NCI-H2107 (cell line): ENCODE data around the gene MRPS18B.
"Not testable (repeated sequence)": the region's sequence is repeated elsewhere in the genome, so short reads cannot be mapped to it uniquely, and the experiment has no call there.

Source experiments
- DNase-seq: peaks from one replicate; lab custom pipeline; 2025; lab: John Stamatoyannopoulos, UW

MRPS18B gene

DNA sequence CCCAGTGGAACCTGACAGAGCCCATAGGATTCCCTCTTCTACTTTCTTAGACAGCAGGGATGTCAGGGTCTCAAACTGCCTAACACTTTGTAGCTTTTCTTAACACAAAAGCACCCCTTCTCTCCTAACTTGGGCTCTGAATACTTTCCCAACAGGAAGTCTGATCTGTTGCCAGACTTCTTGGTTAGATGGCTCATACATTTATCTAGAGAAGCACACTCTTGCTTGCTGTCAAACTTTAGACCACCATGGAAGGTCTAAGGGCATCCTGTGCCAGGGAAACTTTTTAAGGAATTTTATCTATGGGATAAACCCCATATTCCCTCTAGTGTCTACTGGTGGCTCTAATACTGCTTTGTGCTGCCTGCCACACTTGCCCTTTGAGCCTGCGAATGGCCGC lies 26.0 kb downstream of the MRPS18B start:
- no peak for DNase-seq

DNA sequence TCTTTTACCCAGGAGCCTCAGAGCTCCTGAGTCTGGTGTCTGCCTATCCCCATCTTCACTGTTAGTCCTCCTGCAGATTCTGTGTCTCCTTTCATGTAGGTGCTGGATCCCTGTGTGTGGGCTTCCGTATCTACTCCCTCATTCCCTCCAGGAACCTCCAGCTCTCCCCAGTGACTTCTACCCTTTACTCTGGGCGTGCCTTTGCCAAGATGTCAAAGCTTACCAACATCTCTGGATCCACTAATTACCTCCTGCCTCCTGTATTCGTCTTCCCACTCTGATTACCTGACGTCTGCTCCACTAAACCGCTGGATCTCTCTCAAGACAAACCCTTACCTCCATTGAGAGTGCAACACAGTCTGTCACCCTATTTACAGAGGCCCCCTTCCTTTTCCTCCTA lies 27.1 kb downstream of the MRPS18B start:
- no peak for DNase-seq

DNA sequence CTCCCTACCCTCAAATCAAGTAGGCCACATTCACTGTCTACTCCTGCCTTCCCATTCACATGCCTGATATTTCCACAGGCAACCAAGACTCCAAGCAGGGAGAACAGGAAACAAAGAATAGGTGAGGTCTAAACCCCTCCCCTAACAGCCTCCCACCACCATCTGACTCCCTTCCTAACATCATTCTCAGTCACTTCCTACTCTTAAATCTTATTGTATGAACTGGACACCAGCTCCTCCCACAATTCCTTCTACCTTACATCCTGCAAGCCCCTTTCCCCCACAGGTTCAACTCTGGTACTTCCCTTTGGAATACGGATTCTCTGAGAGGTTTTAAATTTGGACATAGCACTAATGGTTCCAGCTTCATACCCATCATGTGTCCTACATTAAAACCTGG lies 28.3 kb downstream of the MRPS18B start:
- DNase-seq: no peak

DNA sequence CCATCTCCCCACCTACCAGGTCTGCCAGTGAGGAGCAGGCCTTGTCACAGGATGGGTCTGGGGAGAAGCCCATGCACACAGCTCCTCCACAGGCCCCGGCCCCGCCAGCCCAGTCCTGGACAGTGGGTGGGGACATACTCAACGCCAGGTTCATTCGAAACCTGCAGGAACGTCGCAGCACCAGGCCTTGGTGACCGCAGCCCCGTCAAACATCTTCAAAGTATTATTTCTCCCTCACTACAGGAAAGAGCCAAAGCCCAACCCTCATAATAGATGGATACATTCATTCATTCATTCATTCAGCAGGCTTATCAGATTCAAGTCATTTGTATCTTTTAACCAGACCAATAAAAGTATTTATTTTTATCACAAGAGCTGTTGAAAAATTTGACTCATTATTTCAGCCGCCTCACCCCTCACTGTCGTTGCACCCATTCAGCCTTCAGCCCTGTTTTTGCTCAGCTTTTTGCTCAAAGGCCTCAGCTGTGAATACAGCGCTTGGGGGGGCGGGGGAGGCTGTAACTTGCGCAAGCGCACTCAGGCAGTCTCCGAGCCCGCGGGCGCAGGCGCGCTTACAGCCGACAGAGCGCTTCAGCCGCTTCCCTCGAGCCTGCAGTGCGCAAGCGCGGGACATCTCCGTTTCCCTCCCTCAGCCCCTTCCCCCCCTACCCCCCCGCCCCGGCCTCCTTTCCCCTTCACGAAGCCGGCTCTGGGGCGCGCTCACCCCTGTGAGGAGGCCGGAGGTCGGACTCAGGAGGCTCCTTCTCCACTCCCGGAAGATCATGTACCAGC lies 29.0 kb downstream of the MRPS18B start, which contains the start of gene C6orf136:
C6orf136 (plus strand) TSS at position 684 of the 792 bp plus-strand sequence; CDS start at position 783, 99 bp downstream.
- DNase-seq: peak; percentile 45

DNA sequence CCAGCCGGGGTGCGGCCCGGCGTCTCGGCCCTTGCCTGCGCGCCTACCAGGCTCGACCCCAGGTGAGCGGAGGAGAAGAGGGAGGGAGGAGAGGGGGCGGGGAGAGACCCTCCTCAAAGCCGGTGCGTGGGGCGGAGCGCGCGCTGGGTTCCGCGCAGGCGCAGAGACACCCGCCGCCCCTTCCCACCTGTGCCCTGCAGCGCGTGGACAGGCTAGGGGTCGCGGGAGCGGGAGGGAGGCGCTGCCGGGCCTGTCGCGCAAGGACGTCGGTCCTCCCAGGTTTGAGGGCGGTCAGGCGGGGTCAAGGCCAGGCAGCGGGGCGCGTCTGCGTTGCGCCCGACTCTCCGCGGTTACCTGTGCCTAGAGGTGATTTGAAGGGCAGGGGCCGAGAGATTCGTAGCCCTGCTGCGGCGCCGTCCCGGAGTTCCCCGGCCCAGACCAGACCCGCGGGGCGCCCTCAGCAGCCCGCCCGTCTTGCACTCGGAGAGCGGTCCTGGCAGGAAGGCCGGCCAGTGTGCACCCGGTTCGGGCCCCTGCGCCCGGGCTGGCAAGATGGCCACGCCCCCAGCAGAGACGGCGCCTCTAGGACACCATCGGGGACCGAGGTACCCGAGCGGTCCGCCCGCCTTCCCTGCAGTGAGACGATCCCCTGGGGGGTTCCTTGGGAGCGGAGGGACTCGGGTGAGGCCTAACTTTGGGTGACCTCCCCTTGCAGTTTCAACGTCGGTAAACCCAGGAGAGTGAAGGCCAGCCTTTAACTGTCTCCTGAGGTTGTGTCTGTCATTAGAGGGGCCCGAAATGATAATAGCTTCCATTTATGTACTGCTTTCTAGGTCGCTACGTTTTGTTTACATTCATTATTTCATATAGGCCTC lies 29.8 kb downstream of the MRPS18B start:
- peak; percentile 33 for DNase-seq

DNA sequence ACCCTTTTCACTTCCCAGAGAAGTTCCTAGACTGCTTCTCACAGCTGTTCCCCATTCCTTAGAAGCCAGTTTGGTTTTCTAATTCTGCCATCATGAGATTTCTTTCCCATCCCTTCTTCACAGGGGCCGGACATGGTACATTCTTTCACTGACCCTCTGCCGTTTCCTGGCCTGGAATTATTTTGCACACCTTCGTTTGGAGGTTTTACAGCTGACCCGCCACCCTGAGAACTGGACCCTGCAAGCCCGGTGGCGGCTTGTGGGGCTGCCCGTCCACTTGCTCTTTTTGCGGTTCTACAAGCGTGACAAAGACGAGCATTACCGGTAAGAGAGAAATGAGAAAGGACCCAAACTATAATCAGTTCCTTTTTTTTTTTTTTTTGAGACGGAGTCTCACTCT lies 33.5 kb downstream of the MRPS18B start:
- no peak for DNase-seq

DNA sequence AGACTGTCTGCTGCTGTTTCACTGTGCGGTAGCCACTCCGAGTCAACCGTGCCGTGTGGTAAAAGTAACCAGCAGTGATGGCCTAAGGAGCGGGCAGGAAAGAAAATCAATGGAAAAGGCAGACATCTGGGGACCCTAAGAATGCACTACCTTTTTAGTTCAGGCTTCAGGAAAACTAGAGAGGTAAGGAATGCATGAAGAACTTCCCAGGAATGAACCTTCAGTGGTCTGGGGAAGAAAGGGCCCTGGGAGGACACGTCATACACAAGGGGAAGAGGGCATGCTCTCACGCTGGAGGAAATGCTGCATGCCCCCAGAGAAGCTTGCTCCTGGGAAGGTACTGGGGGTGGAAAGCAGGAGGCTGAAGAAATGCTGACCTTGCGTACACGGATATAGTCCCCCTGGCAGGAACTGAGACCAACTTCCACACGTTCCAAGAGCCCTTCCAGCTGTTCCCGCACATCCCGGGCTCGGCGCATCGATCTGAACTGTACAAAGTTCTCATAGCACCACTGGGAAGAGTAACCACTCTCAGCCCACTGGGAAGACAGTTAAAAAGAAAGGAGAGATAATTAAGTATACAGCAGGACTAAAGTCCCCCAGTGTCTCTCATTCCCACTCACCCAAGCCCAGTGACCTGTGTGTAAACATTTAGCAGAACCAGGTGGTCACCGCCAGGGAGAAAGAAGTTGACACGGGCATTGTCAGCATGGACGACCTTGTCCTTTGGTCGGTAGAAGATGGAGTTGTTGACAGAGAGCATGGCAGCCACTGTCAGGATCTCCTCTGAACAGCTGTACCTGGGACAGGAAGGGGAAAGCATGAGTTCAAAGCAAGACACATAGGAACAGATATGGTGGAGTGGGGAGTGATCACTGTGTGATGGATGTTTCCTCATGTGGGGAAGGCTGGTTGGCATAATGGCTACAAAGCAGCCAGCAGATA lies 37.4 kb downstream of the MRPS18B start:
- DNase-seq: no peak

DNA sequence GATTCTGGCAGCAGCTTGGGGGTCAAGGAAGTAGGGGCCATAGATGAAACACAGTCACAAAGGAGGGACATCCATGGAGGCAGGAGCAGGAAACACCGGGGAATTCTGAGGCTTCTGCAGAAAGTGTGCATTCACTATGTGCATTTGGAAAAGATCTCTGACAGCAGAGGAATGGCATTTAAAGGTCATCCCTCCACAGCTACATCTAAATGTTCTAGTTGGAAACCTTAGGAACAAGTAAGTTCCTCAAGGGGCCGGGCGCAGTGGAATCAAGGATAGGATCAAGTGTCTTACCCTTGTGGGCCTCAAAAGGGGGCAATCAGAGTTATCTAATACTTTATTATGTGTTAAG lies 38.1 kb downstream of the MRPS18B start:
- DNase-seq: no peak

DNA sequence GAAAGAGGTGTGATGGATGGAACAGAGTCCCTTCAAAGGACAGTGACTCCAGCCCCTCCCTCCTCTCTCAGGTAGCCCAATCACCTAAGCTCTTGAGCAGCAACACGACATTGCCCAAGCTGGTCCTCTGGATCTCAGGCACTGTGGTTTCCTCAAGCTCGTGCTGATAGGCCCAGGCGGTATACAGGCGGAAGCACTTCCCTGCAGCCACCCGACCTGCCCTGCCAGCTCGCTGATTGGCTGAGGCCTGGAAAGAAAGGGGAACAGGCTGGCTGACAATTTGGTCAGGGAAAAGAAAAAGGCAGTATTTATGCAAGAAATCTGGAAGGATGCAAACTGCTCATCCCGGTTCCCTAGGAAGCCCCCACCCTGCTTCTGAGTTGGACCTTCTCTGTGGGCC lies 38.9 kb downstream of the MRPS18B start:
- no peak for DNase-seq

DNA sequence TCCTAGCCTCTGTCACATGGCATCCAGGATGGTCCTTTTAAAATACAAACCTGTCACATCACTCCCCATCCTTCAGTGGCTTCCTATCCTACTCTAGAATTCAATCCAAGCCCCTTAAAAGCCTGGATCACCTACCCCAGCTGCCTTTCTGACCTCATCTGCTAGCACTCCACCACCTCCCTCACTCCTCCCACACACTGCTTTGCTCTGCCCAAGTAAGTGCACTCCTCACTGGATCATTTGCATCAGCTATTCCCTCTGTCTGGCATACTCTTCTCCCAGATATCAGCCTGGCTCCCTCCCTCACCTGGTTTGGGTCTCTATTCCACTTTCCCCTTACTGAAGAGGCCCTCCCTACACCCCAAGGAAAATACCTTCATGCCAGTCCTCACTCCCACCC lies 39.8 kb downstream of the MRPS18B start:
- no peak for DNase-seq

DNA sequence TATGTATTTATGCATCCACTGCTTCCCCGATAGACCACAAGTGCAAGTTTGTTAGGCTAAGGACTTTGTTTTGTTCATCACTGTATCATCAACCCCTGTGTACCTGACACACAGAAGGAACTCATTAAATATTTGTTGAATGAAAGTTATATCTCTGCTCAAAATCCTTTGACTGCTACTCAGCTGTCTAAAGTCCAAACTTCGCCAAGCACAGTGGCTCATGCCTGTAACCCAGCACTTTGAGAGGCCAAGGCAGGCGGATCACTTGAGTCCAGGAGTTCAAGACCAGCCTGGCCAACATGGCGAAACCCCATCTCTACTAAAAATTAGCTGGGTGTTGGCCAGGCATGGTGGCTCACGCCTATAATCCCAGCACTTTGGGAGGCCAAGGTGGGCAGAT lies 40.3 kb downstream of the MRPS18B start:
- DNase-seq: not testable (repeated sequence)

DNA sequence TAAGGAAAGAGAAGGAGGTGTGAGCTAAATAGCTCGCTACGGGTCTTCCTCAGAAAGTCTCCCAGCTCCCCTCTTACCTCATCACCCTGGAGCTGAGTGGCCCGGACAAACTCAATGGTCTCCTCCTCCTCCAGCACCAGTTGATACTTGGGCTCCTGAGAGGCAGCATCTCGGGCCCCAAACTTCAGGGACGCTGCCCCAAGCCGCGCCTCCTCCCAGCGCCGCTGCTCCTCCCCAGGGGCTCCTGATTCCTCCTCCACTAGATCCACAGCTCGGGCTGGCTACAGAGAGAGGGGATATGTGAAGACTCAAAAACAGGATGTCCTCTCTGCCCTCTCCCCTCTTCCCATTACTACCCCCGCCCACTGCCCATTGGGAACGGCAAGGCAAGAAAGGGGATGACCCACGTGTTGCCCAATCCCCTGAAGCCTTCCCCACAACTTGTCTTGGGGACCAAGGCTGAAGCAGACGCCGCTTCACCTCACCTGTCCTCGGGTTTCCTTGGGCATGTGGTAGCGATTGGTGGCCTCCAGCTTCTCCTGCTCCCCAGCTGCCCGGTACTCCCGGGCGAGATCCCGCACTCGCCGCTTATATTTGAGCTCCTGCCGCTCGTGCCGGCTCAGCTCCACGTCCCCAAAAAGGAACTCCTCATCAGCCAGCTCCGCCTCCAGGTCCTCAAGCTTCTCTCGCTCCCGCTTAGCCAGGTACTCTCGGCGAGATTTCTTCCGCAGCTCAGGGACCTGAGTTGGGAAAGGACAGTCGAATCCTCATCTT lies 47.5 kb downstream of the MRPS18B start:
- no peak for DNase-seq

DNA sequence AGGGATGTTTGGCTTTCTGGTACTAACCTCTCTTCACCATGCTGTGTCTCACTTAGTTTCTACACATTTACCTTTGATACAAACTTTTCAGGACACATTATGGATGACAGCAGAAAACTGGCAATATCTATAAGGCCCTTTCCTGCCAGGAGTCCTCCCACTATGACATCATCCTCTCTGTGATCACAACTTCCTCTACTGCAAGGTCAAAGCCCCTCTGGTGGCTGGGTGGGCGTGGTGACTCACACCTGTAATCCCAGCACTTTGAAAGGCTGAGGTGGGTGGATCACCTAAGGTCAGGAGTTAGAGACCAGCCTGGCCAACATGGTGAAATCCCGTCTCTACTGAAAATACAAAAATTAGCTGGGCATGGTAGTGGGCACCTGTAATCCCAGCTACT lies 48.7 kb downstream of the MRPS18B start:
- not testable (repeated sequence) for DNase-seq

DNA sequence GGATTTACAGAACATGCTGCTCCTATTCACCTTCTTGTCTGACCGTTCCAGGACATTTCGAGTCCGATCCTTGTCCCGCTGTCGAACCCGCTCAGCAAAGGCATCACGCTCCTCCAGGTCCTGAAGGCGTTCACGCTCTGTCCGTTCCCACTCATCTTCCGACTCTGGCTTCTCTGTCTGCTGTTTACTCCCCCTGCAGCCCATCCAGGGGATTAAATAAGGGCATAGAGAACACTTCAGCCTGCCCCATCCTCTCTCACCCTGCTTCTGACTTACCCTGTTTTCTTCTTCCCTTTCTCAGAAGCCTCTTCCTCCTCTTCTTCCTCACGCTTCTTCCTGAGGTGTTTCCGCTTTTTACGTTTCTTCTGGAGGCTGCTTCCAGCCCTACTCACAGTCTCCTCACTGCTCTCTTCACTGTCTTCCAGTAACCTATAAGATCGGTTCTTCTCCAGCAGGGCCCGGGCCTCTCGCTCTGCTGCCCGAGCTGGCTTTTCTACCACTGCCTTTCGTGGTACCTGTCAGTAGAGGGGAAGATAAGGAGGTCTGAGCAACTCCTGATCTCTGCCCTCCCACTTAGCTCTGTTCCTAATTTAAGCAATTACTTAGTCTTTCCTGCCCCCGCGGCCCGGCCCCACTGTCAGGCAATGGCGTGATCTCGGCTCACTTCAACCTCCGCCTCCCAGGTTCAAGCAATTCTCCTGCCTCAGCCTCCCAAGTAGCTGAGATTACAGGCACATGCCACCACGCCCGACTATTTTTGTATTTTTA lies 53.3 kb downstream of the MRPS18B start:
- no peak for DNase-seq

DNA sequence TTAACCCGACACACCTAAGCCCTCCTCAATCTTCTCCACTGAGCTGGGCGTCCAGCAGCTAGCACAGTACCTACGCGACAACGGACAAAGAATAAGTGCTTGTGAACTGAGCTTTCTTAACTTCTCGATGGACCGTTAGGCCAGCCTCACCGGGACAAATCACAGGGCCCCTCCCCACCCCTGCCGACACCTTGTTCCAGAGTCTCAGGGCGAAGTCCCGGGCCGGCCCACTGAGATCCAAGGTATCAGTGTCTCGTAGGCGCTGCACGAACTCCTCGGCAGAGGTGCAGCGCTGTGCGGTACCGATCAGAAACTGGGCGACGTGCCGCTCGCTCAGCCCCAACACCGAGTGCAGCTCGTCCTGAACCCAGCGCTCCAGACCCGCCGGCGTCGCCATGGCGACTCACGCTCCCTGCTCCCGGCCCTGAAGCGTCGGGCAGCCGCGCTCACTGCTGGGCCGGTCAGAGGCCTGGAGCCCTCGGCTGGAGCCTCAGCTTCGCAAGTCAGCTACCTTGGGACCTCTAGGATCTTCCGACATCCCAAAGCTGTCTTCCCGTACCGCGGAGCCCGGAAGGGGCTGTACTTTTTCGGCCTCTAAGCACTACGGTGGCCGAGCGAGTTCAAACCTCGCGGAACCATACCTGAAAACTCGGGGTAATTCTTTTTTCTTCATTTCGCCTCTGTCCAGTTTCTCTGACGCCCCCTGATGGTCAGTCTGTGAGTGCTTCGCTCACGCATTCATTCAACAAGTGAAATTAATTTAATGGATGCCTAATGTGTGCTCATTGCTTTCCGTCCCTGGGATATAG lies 55.0 kb downstream of the MRPS18B start, which contains the start of gene DHX16:
DHX16 (minus strand) TSS at position 562 of the 809 bp plus-strand sequence; CDS start at position 397, 165 bp downstream.
- peak; percentile 66 for DNase-seq
